ENCODE data around the gene C9.
"Not testable (repeated sequence)": the region's sequence is repeated elsewhere in the genome, so short reads cannot be mapped to it uniquely, and the experiment has no call there.

C9 gene

DNA sequence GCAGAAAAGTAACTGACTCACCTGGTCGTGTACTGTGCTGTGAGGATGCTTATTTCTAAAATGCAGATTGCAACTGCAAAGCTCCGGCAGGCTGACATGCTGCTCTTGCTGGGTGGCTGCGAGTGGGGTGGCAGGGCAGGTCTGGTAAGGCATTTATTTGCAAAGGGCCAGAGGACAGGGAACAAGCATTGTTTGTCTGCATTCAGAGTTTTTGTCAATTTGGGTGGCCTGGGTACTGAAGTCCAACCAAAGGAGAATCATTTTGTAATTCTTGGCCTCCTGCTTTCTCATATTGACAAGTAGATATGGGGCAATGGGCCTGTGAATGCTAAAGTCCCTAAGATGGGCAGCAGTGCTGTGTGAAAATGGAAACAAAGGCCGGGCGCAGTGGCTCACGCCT, at the start of gene C9:
C9 (minus strand) TSS at position 129 of the 400 bp plus-strand sequence; CDS start at position 98, 31 bp downstream.
- no peak for DNase-seq (ENCODE audit: low read depth in 2 of 2)

DNA sequence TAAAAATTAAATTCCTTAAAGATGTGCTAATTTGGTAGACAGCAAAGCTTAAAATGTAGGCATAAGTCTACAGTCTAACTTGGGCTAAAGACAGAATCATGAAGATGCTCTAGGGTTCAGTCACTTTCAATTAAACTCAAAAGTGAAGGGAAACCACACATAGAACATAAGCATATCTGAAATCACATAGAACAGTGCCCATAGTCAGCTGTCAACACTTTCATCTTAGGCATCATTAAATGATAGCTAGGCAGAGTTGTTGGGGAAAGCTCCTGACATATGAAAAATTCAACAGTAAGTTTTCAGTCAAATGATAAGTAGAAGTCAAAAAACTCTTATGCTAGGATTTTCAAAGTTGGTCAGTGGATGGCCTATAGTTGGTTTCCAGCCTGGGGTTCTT, 49.5 kb upstream of the C9 start:
- DNase-seq (ENCODE audit: low read depth in 2 of 2) = no peak

DNA sequence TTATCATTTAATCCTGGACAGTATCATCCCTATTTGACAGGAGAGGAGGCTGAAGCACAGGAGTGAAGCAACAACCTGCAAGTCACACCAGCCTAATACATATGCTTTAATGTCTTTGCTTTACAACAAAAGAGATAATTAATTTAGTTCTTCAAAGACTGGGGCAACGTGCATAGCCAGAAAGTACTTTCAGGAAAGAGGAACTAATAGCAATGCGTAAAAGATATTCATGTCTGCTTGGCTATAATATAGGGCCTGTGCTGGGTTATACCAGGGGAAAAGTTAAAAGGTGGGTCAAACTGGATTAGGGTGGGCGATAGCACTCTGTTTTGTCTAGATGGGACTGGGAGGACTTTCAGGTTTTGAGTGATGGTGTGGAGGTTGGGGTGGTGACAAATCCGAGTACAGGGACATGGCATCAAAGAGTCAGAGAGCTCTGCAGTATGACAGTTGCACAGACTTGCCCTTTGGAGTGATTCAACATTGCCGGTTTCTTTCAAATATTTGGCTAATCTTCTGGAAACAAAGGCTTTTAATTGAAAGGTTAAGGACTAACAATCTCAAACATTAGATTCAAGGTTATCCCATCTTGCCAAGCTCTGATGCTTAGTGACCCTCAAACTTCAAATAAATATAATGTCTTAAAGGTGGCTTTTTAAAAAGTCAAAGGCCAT, 48.6 kb upstream of the C9 start:
- no peak for DNase-seq (ENCODE audit: low read depth in 2 of 2)

DNA sequence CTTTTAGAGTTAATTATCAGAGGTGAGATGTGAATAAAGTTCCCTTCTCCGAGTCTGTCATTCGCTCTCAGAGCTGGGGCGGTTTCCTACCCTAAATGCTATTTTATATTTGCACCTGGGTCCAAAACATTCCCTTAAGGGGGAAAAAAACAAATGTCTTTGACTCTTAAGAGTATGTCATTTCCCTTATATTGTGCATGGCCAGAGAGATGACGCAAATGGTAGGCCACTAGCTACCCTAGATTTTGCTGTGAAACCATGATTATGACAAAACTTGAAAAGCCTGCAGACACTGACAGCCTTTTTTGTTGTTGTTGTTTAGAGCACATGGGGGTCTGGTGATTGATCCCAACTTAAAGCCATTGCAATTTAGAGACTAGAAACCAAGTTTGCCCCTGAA, 47.7 kb upstream of the C9 start:
- no peak for DNase-seq (ENCODE audit: low read depth in 2 of 2)

DNA sequence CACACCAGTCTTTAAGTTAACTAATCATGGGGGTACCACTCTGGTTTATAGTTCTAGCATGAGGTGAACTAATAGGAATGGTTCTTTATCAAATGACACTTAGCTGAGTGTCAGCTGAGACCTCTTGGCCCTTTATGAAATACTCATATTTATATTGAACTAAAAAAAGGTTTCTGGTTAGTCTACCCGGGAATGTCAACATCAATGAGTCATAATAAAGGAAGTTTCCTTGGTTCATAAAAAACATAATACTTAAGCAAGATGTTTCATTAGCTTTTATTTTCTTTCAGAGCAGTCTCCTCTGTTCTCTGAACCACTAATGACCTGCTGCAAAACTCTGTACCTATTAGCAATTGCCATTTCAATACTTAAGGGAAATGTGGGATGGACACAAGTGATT, 46.8 kb upstream of the C9 start:
- no peak for DNase-seq (ENCODE audit: low read depth in 2 of 2)

DNA sequence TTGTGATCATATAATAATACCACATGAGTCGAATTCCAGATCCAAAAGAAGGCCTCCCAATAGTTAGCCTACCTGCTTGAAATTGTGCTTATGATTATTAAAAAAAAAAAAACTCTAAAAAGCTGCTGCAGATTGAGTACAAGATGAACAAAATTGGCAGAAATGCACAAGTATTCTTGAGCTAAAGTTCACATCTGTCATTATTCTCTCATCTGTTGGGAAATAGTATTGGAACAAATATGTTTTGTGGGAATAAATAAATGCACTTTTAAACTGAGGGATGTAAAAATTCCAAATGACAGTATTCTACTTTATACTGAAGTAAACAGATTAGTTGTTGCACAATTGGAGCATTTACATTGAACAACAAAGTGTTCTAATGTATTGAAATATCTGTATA, 44.7 kb upstream of the C9 start:
- DNase-seq (ENCODE audit: low read depth in 2 of 2) = no peak

DNA sequence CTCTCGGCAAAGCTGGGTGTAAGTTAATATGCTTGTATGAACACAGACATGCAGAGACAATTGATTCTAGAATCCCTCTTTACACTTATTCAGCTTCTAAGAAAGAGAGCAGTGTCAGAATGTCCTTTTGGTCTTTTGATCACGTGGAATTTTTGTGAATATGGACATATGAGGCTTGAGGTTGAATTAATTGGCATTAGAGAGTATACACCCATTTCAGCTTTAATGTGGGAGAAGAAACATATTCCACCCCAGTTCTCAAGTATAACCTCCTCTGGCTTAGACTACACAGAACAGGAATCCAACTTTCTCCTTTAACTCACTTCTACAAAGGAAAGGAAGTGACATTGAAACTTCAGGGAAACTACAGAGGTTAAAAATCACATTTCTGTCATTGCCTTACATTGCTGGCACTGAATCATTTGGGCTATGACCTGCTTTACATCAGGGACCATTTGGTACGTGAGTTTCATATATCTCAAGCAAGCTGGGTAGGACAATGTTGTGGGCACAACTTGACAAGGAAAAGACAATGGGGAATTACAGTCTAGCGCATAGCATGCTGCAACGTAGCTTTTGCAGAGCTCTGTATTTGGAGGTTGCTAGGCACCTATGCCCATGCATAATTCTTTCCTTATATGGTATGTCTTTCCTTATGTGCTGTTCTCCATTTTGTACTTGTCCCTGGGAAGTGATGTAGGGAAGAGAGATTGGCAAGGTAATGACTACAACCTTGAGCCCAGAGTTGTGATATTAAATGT, 41.0 kb upstream of the C9 start:
- DNase-seq (ENCODE audit: low read depth in 2 of 2) = no peak

DNA sequence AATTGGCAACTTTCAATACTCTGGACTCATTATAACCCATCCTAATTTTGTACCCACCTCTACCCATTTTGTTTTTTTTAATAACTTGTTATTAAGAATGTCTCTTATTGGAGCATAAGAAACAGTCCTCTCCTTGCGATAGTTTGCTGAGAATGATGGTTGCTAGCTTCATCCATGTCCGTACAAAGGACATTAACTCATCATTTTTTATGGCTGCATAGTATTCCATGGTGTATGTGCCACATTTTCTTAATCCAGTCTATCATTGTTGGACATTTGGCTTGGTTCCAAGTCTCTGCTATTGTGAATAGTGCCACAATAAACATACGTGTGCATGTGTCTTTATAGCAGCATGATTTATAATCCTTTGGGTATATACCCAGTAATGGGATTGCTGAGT, 39.5 kb upstream of the C9 start:
- not testable (repeated sequence) for DNase-seq (ENCODE audit: low read depth in 2 of 2)

DNA sequence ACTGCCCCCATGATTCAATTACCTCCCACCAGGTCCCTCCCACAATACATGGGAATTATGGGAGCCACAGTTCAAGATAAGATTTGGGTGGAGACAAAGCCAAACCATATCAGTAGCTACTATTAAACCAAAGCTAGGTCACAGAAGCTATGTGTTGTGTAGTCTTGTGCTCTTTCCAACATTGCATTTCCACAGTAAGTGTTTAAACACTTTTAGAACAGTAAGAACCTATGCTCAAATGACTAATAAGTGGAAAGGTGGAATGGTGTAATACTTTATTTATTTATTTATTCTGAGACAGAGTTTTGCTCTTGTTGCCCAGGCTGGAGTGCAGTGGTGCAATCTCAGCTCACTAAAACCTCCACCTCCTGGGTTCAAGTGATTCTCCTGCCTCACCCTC, 37.8 kb upstream of the C9 start:
- not testable (repeated sequence) for DNase-seq (ENCODE audit: low read depth in 2 of 2)

DNA sequence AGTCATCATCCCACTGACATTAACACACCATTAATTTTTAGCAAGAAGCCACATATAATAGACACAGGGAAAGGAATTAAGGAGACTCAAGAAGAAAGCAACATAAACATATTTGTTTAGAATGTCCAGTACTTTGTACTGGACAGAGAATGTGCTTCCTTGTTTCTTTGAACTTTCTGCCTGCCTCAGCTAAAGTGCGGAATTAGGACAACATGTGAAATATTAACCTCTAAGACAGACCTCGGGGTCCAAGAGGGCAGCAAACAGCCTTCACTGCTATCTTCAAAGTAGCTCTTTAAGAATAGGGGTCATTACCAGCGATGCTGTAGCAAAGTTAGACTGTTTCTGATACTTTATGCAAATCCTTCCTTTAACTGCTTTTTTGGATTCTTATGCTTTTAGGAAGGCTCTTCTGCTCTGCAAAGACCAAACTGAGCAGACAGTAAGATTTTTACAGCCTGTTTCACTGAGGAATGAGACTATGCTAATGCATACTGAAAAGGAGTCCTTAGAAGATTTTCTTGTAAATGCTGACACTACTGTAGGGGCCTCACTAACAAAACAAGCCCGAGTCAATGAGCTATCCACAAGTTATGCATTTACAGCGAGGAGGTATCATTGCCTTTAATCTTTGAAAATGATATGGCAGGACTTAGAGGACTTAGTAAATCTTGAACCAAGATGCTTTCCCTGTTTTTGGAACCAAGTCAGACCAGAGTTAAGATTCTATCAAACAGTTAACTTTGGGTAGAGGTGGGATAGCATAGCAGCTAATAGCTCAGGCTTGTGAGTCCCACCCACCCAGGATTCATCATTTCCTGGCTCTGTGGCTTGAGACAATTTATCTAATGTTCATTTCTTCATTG, 36.7 kb upstream of the C9 start:
- DNase-seq (ENCODE audit: low read depth in 2 of 2) = no peak

DNA sequence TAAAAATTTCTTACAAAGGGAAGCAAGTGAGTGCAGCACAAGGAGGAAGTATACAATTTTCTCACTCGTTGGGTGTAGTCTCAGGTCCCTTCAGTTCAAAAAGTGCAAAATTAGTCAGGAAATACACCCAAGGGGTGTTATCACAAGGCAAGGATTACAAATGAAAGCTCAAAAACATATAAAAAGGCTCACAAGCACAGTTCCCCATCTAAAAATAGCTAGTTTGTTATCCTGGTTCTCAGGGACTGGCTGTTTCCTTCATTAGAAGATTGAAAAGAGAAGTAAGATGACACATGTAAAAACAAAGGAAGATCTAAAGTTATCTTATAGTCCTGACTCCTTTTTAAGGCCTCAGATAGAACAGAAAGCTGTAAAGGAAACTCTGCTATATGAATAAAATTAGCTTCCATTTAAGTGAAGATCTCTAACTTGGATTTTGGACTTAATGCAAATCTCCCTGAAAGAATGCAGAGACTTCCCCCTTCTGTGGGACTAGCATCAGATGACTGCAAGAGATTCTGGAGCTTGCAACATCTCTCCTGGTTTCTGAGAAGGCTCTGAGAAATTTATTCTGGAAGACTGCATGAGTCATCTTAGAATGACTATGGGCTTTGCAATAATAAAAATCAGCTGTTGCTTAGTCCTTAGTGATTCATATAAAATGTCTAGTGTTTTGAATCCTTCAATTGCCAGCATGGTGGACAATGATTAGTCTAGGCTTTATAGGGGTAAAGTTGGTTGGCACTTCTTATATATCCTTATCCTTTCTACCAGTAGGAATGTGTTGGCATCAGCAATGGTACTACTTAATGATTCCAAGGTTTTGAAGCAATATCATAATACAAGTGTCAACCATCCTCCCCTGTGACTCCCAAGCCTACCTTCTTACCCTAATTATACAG, 35.1 kb upstream of the C9 start:
- no peak for DNase-seq (ENCODE audit: low read depth in 2 of 2)

DNA sequence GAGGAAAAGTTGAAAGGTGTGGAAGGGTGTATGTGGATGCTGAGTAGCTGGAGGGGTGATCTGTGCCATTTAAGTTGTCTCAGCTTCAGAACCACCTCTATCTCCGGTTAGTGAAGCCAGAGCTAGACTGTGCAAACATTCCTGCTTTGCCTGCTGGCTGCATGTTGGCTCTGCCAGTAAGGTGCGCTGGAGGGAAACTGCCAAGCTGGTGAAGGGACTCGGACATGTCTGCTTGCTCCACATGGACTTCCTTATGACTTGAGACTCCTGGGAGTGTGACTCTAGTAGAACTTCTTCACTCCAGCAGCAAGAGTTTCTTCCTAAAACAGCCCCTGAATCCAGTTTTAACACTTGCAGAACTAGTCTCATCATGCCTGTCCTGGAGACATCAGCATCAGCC, 32.5 kb upstream of the C9 start:
- DNase-seq (ENCODE audit: low read depth in 2 of 2) = no peak

DNA sequence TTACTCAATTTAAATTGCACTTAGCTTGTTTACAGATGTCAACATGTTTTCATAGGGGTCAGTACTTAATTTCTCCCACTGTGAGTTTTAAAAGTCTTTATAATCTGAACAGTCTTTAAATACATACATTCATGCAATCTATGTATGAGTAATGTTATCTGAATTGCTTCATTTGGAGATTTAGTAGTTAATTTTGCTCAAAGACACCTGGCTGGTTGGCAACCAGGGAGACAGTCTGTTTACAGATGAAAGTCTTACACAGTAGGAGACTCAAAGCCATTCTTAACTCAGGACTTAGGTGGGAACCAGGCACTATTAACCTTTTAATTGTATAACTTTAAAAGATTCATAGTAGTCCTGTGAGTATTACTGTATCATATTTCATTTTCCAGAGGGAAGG, 31.2 kb upstream of the C9 start:
- no peak for DNase-seq (ENCODE audit: low read depth in 2 of 2)

DNA sequence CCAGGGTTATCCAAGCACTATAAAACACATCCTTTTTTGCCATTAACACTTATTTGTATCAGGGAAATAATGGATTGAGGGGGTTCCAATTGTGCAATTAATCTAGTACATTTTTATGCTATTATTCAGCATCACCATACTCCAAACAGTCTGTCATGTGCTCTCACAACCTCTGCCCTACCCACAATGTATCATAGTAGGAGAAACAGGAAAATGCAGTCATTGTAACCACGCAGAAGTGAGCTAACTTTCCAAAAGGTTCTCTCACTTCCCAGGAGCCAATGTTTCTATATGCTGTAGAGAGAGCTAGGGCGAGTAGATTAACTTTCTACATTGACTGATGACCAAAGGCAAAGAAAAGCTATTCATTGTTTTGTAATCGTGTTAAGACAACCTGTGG, 30.7 kb upstream of the C9 start:
- DNase-seq (ENCODE audit: low read depth in 2 of 2) = no peak

DNA sequence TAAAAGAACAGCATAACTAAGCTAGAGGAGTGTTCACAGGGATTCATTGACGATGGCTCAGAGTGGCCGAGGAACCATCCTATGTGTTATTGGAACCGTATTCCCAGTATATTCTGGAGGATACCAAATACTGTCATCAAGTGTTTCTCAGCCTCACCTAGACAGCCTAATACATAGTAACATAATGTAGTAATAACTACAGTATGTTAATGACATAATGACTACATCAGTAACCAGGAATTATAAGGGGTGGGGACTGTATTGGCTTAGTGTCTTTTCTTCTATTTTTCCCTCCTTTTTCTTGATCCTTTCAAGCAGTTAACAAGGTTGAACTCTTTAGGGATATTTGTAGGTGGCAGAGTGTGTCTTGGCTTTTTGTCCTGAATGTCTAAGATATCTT, 26.6 kb upstream of the C9 start:
- no peak for DNase-seq (ENCODE audit: low read depth in 2 of 2)

DNA sequence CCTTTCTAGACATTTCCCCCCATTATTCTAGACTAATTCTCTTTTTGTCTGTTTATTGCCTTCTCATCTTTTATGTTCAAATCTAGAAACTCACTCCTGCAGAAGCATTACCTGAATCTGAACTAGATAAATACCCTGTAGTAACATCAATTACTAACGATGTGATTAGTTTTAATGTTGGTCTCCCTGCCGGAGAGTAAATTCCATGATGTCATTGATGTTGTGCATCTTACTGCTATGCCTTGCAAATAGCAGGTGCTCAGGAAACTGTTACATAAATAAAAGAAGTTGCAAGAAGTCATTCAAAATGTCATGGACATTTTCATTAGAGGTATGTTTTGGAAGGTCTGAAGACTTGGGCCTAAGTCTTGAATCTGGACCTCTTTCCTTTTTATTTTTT, 23.0 kb upstream of the C9 start:
- DNase-seq (ENCODE audit: low read depth in 2 of 2) = no peak

DNA sequence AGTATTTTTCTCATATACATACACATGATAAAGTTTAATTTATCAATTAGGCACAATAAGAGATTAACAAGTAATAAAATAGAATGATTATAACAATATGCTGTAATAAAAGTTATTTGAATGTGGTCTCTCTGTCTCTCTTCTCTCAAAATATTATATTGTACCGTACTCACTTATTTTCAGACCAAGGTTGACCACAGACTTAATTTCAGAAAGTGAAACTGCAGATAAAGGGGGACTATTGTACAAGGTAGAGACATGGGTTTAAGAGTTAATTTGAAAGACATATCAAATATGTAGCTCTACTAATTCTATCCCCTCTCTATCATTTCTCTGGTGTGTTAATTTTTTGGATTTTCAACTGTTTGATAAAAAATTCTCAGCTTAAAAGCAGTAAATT, 20.0 kb upstream of the C9 start:
- DNase-seq (ENCODE audit: low read depth in 2 of 2) = no peak

DNA sequence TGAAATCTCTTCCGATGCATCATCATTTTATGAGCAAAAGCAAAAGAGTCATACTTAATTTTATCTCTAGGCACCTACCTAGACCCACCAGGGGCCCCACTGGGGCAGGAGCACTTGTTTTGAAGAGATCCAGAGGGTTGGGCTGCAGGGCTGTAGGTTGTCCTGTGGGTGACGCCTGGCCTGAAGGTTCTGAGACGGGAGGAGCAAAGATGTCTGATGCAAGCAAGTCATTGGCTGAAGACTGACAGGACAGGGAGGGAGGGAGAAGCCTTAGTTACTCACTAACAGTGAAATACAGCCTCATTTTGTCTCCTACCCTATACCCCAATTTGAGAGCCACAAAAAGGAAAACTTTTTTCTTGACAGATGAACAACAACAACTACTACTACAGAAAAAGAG, 17.1 kb upstream of the C9 start:
- no peak for DNase-seq (ENCODE audit: low read depth in 2 of 2)

DNA sequence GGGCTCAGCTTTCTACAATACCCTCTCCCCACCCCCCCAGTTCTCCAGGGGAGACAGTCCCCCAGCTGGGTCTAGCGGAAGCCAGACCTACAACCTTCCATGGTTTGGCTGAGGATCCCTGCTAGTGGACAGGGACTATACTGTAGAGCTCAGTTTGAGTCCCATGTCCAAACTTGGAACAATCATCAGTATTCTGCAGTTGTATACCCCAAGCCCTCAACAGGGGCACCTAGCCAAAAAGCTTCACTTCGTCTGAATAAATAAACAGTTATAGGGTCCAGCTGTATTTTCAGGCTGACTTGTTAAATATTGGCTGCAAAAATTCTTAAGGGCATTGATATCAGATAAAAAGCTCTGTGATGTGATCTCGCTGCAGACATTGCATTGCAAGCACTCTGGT, 15.4 kb upstream of the C9 start:
- DNase-seq (ENCODE audit: low read depth in 2 of 2) = no peak

DNA sequence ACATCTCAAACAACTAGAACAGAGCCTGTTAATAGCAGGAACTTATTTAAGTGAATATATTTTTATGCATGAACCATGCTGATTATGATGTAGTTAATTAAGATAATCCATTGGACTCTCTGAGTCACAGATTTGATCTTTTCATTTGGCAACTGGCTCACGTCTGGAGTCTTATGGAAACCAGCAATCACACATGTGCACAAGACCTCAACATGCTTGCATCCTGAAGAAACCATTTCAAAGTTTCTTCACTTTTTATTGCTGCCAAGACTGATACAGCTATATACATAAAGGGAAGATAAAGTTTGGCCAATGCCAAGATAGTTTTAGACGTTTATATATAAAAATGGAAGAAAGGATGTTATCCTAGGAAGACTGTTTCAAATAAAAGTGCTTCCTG, 13.3 kb upstream of the C9 start:
- DNase-seq (ENCODE audit: low read depth in 2 of 2) = no peak

DNA sequence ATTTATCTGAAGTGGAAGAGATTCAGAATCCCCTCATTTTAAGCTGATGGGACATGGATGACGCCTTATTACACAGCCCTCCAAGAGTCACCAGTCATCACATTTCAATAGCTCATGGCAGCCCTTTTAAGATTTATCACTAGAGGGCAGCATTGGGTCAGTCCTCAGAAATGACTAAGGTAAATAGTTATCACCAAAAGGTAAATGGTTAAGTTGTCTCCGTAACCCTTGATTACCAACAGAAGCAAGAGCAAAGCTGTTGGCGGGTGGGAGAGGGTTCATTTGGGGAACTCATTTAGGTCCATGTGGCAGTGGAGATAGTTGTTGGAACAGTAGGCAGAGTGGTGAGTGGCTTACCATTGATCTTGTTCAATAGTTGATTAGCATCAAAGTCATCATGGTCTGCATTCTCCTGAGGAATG, 12.0 kb upstream of the C9 start:
- no peak for DNase-seq (ENCODE audit: low read depth in 2 of 2)

DNA sequence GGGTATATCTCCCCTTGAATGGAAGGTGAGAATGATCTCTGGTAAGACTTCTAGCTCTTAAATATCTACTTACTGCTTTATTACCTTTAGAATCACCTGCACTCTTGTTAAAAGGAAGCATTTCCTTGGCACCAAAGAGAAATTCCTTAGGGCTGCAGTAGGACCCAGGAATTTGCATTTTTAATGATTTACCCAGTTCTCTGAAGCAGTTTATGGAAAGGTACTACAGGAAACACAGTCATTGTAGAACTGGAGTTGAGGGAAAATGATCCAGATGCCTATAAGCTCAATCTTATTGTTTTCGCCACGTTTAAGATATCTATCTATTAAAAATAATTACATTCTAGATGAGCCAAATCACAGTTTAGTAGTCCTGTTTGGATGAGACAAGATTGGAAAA, 9.5 kb upstream of the C9 start:
- DNase-seq (ENCODE audit: low read depth in 2 of 2) = no peak
